Cardiac fibroblast (primary cell): ENCODE data around the gene OLFML2B.

ENCODE experiments used
- DNase-seq, 2 donors: peaks; one replicate each; pipeline versions ENCODE4 v3.0.0 to v3.0.0-alpha.2; 2010; ENCODE audit warnings: low read depth in 2 of 2
- H3K4me3 ChIP-seq, 2 donors: replicated peaks in 1 of 2; 1 replicate in 1 of 2; 2 replicates in 1 of 2; pipeline ENCODE4 v1.5.1; 2011; ENCODE audit warnings: low read depth in 2 of 2, low read length in 2 of 2, mild to moderate bottlenecking in 2 of 2, moderate library complexity in 1 of 2
- CTCF ChIP-seq: IDR thresholded peaks from one replicate; pipeline ENCODE4 v1.5.1; 2011; ENCODE audit warnings: low read depth, mild to moderate bottlenecking, low read length, inconsistent platforms

OLFML2B gene

GRCh38 chr1:162026881-162027280, 3.2 kb upstream of the OLFML2B start:
- DNase-seq = peak; percentile 39 to 82
- no peak overlapping the region for H3K4me3 ChIP-seq
- no peak for TF ChIP-seq CTCF

GRCh38 chr1:162025541-162025940, 1.9 kb upstream of the OLFML2B start:
- no peak for DNase-seq
- TF ChIP-seq CTCF = no peak
- no peak overlapping the region for H3K4me3 ChIP-seq

GRCh38 chr1:162023181-162023546, 505 bp downstream of the OLFML2B start:
- H3K4me3 ChIP-seq = peak overlapping the region; percentile 75 to 76
- no peak for TF ChIP-seq CTCF
- no peak for DNase-seq

GRCh38 chr1:162022626-162023025, 1.0 kb downstream of the OLFML2B start:
- peak overlapping the region in 1 of 2 donors; percentile 76 for H3K4me3 ChIP-seq
- no peak for TF ChIP-seq CTCF
- no peak for DNase-seq

GRCh38 chr1:162021124-162021523, 2.5 kb downstream of the OLFML2B start:
- no peak for TF ChIP-seq CTCF
- no peak overlapping the region for H3K4me3 ChIP-seq
- DNase-seq = no peak

GRCh38 chr1:162020150-162020549, 3.5 kb downstream of the OLFML2B start:
- no peak for TF ChIP-seq CTCF
- DNase-seq = peak; percentile 20 to 34
- no peak overlapping the region for H3K4me3 ChIP-seq

GRCh38 chr1:162019446-162019845, 4.2 kb downstream of the OLFML2B start:
- no peak for DNase-seq
- no peak for TF ChIP-seq CTCF

More at GRCh38 chr1:162019446-162019845, 4.2 kb downstream of the OLFML2B start:
- H3K4me3 ChIP-seq = no peak overlapping the region
